Liver (tissue), 3 donors: ENCODE measurements around the gene GPR39.

Experiments used
- CTCF ChIP-seq: fragments of 150-350 bp; IDR thresholded peaks from 2 replicates; pipeline ENCODE4 v1.5.1; 2017; ENCODE audit warnings: improper control_type of control experiment, low read depth, low read length; ENCODE audit not compliant: missing input control
- EGR1 ChIP-seq, 2 donors: IDR thresholded peaks; 2 replicates each; pipeline ENCODE4 v1.6.1; 2016 to 2018; ENCODE audit warnings: antibody characterized with exemption in 2 of 2, low read depth in 2 of 2
- GABPA ChIP-seq, 2 donors: IDR thresholded peaks in 1 of 2; conservative IDR thresholded peaks in 1 of 2; 2 replicates each; pipeline ENCODE4 v1.6.1; 2016; ENCODE audit warnings: antibody characterized with exemption in 2 of 2, mild to moderate bottlenecking in 1 of 2, moderate library complexity in 1 of 2
- JUND ChIP-seq, 2 donors: IDR thresholded peaks; 2 replicates each; pipeline ENCODE4 v1.6.1; 2016; ENCODE audit warnings: antibody characterized with exemption in 2 of 2
- MAX ChIP-seq: IDR thresholded peaks from 2 replicates; pipeline ENCODE4 v1.6.1; 2016; ENCODE audit warnings: antibody characterized with exemption
- RAD21 ChIP-seq, 2 donors: IDR thresholded peaks; 2 replicates each; pipeline ENCODE4 v1.6.1; 2016; ENCODE audit warnings: antibody characterized with exemption in 2 of 2, mild to moderate bottlenecking in 2 of 2
- REST ChIP-seq: IDR thresholded peaks from 2 replicates; pipeline ENCODE4 v1.6.1; 2016; ENCODE audit warnings: antibody characterized with exemption, mild to moderate bottlenecking
- SP1 ChIP-seq: IDR thresholded peaks from 2 replicates; pipeline ENCODE4 v1.6.1; 2018; ENCODE audit warnings: antibody characterized with exemption, mild to moderate bottlenecking
- TAF1 ChIP-seq: conservative IDR thresholded peaks from 2 replicates; pipeline ENCODE4 v1.6.1; 2016; ENCODE audit warnings: antibody characterized with exemption, mild to moderate bottlenecking
- YY1 ChIP-seq: IDR thresholded peaks from 2 replicates; pipeline ENCODE4 v1.6.1; 2016; ENCODE audit warnings: antibody characterized with exemption, mild to moderate bottlenecking
- donor health status: healthy.
- donor health status: healthy.

GRCh38 chr2:132677661-132678060 lies 261.1 kb downstream of the GPR39 start:
- TF ChIP-seq CTCF (no peak), EGR1 (IDR thresholded peaks at IDR 0.05; ENCODE audit: low read depth in 2 of 2) (no peak), JUND (IDR thresholded peaks at IDR 0.05) (no peak), MAX (no peak), REST (no peak), RAD21 (IDR thresholded peaks at IDR 0.05) (no peak), YY1 (no peak), TAF1 (no peak), GABPA (IDR thresholded peaks at IDR 0.05 in 1 of 2, conservative IDR thresholded peaks at IDR 0.05 in 1 of 2) (no peak), SP1 (no peak)
